ENCODE measurements around the gene PLAAT3.

Gene PLAAT3

GRCh38 chr11:63614136-63614671, at the start of gene PLAAT3:
Gene PLAAT3, minus strand, starts transcription at chr11:63614433. Its CDS starts 419 bp downstream, at chr11:63614014.
- H3K9me3 Mint-ChIP-seq: no peaks in the 10 kb centered on the region
- peaks cover 37% of the 10 kb centered on the region for H3K27me3 Mint-ChIP-seq (ENCODE audit: low read depth)
- no peak within 1 kb of the TSS for H3K27ac Mint-ChIP-seq
- no peaks in the 10 kb centered on the region for H3K36me3 Mint-ChIP-seq (ENCODE audit: low read depth)
- TF ChIP-seq CTCF (IDR thresholded peaks at IDR 0.05; ENCODE audit: unreplicated experiment in 3 of 3): no peak
- peaks cover 21% of the 10 kb centered on the region for H3K4me1 Mint-ChIP-seq
- peak within 1 kb of the TSS; percentile 78 to 83 (median 81) for H3K4me3 Mint-ChIP-seq

- TF ChIP-seq CTCF (IDR thresholded peaks at IDR 0.05; ENCODE audit: unreplicated experiment in 3 of 3): no peak
- no peaks in the 10 kb centered on the region for H3K27me3 Mint-ChIP-seq (ENCODE audit: low read depth)
Measured at GRCh38 chr11:63663809-63664208, 49.6 kb upstream of the PLAAT3 start.

GRCh38 chr11:63660972-63661371, 46.7 kb upstream of the PLAAT3 start:
- Mint-ChIP-seq H3K27me3 (ENCODE audit: low read depth) (no peaks in the 10 kb centered on the region), H3K4me1 (peaks cover 5% of the 10 kb centered on the region), H3K4me3 (no peak overlapping the region), H3K36me3 (ENCODE audit: low read depth) (peaks cover 7% of the 10 kb centered on the region), H3K9me3 (no peaks in the 10 kb centered on the region), H3K27ac (no peak overlapping the region)
- TF ChIP-seq CTCF (IDR thresholded peaks at IDR 0.05; ENCODE audit: unreplicated experiment in 3 of 3): no peak

More at GRCh38 chr11:63663809-63664208, 49.6 kb upstream of the PLAAT3 start:
- Mint-ChIP-seq H3K36me3 (ENCODE audit: low read depth) (peaks cover 8% of the 10 kb centered on the region), H3K4me1 (peaks cover 11% of the 10 kb centered on the region), H3K9me3 (no peaks in the 10 kb centered on the region), H3K27ac (no peak overlapping the region), H3K4me3 (no peak overlapping the region)

- H3K9me3 Mint-ChIP-seq: no peaks in the 10 kb centered on the region
- H3K4me3 Mint-ChIP-seq: no peak overlapping the region
- H3K27me3 Mint-ChIP-seq (ENCODE audit: low read depth): no peaks in the 10 kb centered on the region
- no peaks in the 10 kb centered on the region for H3K4me1 Mint-ChIP-seq
- peak overlapping the region in 1 of 3 experiments; percentile 6 for H3K27ac Mint-ChIP-seq
- H3K36me3 Mint-ChIP-seq (ENCODE audit: low read depth): peaks cover 41% of the 10 kb centered on the region
- no peak for TF ChIP-seq CTCF (IDR thresholded peaks at IDR 0.05; ENCODE audit: unreplicated experiment in 3 of 3)
Measured at GRCh38 chr11:63652671-63653070, 38.4 kb upstream of the PLAAT3 start.

- TF ChIP-seq CTCF (IDR thresholded peaks at IDR 0.05; ENCODE audit: unreplicated experiment in 3 of 3): no peak
- Mint-ChIP-seq H3K4me1 (no peaks in the 10 kb centered on the region), H3K4me3 (no peak overlapping the region), H3K36me3 (ENCODE audit: low read depth) (peaks cover 58% of the 10 kb centered on the region), H3K9me3 (no peaks in the 10 kb centered on the region), H3K27me3 (ENCODE audit: low read depth) (no peaks in the 10 kb centered on the region), H3K27ac (no peak overlapping the region)
Measured at GRCh38 chr11:63643205-63643604, 29.0 kb upstream of the PLAAT3 start.

- no peaks in the 10 kb centered on the region for H3K9me3 Mint-ChIP-seq
- no peak for TF ChIP-seq CTCF (IDR thresholded peaks at IDR 0.05; ENCODE audit: unreplicated experiment in 3 of 3)
- no peaks in the 10 kb centered on the region for H3K4me1 Mint-ChIP-seq
- peaks cover 47% of the 10 kb centered on the region for H3K36me3 Mint-ChIP-seq (ENCODE audit: low read depth)
- no peaks in the 10 kb centered on the region for H3K27me3 Mint-ChIP-seq (ENCODE audit: low read depth)
- H3K4me3 Mint-ChIP-seq: no peak overlapping the region
- no peak overlapping the region for H3K27ac Mint-ChIP-seq
Measured at GRCh38 chr11:63641727-63642126, 27.5 kb upstream of the PLAAT3 start.

All from nephron (organoid).